HG02943 (cell line): Measurements from ENCODE around the gene LDLRAD4.

Experiments used
- ATAC-seq: cut with Tn5 transposase; IDR thresholded peaks from one replicate; pipeline ENCODE4 v1.9.1; 2021; ENCODE audit warnings: mild to moderate bottlenecking, low read depth, moderate library complexity; ENCODE audit not compliant: unreplicated experiment

Gene LDLRAD4

GRCh38 chr18:13300029-13300428 is 81.5 kb downstream of the LDLRAD4 start:
- ATAC-seq, result no peak

- no peak for ATAC-seq
Measured at GRCh38 chr18:13300796-13301195, 82.2 kb downstream of the LDLRAD4 start.

- ATAC-seq, result no peak
Measured at GRCh38 chr18:13302040-13302439, 83.5 kb downstream of the LDLRAD4 start.

- no peak for ATAC-seq
Measured at GRCh38 chr18:13302457-13303225, 84.1 kb downstream of the LDLRAD4 start.

GRCh38 chr18:13303756-13304364 is 85.3 kb downstream of the LDLRAD4 start:
- no peak for ATAC-seq

- ATAC-seq, result no peak
Measured at GRCh38 chr18:13305301-13305700, 86.7 kb downstream of the LDLRAD4 start.

- ATAC-seq, result no peak
Measured at GRCh38 chr18:13306583-13306982, 88.0 kb downstream of the LDLRAD4 start.

GRCh38 chr18:13308369-13308768 is 89.8 kb downstream of the LDLRAD4 start:
- ATAC-seq, result no peak

GRCh38 chr18:13309031-13309747 is 90.6 kb downstream of the LDLRAD4 start:
- ATAC-seq, result no peak

GRCh38 chr18:13309748-13310670 is 91.4 kb downstream of the LDLRAD4 start:
- no peak for ATAC-seq

- no peak for ATAC-seq
Measured at GRCh38 chr18:13311193-13311592, 92.6 kb downstream of the LDLRAD4 start.

- no peak for ATAC-seq
Measured at GRCh38 chr18:13312515-13312914, 94.0 kb downstream of the LDLRAD4 start.

GRCh38 chr18:13313006-13313686 is 94.6 kb downstream of the LDLRAD4 start:
- ATAC-seq, result no peak

- ATAC-seq, result no peak
Measured at GRCh38 chr18:13315000-13315399, 96.4 kb downstream of the LDLRAD4 start.

- ATAC-seq, result no peak
Measured at GRCh38 chr18:13316063-13316462, 97.5 kb downstream of the LDLRAD4 start.

GRCh38 chr18:13317801-13318200 is 99.2 kb downstream of the LDLRAD4 start:
- no peak for ATAC-seq

- no peak for ATAC-seq
Measured at GRCh38 chr18:13318731-13319501, 100.4 kb downstream of the LDLRAD4 start.

- ATAC-seq, result no peak
Measured at GRCh38 chr18:13319629-13320028, 101.1 kb downstream of the LDLRAD4 start.

- no peak for ATAC-seq
Measured at GRCh38 chr18:13320096-13320495, 101.5 kb downstream of the LDLRAD4 start.
